ENCODE results near the gene HOXD4.

Gene HOXD4

GRCh38 chr2:176151442-176152287 lies at the start of gene HOXD4:
HOXD4 (plus strand) TSS chr2:176151550; CDS start chr2:176151634, 84 bp downstream.
- no peak for DNase-seq (ENCODE audit: low read depth)

GRCh38 chr2:176101842-176102241 lies 49.5 kb upstream of the HOXD4 start:
- no peak for DNase-seq (ENCODE audit: low read depth)

GRCh38 chr2:176102309-176102866 lies 49.0 kb upstream of the HOXD4 start:
- DNase-seq (ENCODE audit: low read depth): no peak

GRCh38 chr2:176103194-176103593 lies 48.2 kb upstream of the HOXD4 start:
- no peak for DNase-seq (ENCODE audit: low read depth)

GRCh38 chr2:176103742-176104315 lies 47.5 kb upstream of the HOXD4 start:
- DNase-seq (ENCODE audit: low read depth): no peak

- DNase-seq (ENCODE audit: low read depth): no peak
Observed at GRCh38 chr2:176104316-176105077, 46.9 kb upstream of the HOXD4 start.

- DNase-seq (ENCODE audit: low read depth): no peak
Observed at GRCh38 chr2:176105078-176105729, 46.1 kb upstream of the HOXD4 start.

- no peak for DNase-seq (ENCODE audit: low read depth)
Observed at GRCh38 chr2:176105730-176106580, 45.4 kb upstream of the HOXD4 start.

GRCh38 chr2:176106581-176107539 lies 44.5 kb upstream of the HOXD4 start, which contains the start of gene HOXD11:
HOXD11 (plus strand) TSS chr2:176107280; CDS start chr2:176107356, 76 bp downstream.
- DNase-seq (ENCODE audit: low read depth): no peak

- DNase-seq (ENCODE audit: low read depth): no peak
Observed at GRCh38 chr2:176107731-176108181, 43.6 kb upstream of the HOXD4 start.

GRCh38 chr2:176109192-176109901 lies 42.0 kb upstream of the HOXD4 start:
- DNase-seq (ENCODE audit: low read depth): no peak

- no peak for DNase-seq (ENCODE audit: low read depth)
Observed at GRCh38 chr2:176109946-176110345, 41.4 kb upstream of the HOXD4 start.

GRCh38 chr2:176110415-176111308 lies 40.7 kb upstream of the HOXD4 start:
- DNase-seq (ENCODE audit: low read depth): no peak

GRCh38 chr2:176111309-176111663 lies 40.1 kb upstream of the HOXD4 start:
- DNase-seq (ENCODE audit: low read depth): no peak

- no peak for DNase-seq (ENCODE audit: low read depth)
Observed at GRCh38 chr2:176111846-176112374, 39.4 kb upstream of the HOXD4 start.

GRCh38 chr2:176112375-176113302 lies 38.7 kb upstream of the HOXD4 start:
- no peak for DNase-seq (ENCODE audit: low read depth)
